NCI-H1092 (cell line): Measurements from ENCODE around the gene ST6GALNAC1.
"Not testable (repeated sequence)": the region's sequence is repeated elsewhere in the genome, so short reads cannot be mapped to it uniquely, and the experiment has no call there.

Source experiments
- DNase-seq: peaks from one replicate; lab custom pipeline; 2025; lab: John Stamatoyannopoulos, UW

The ST6GALNAC1 gene

GRCh38 chr17:76642032-76642561, 1.5 kb downstream of the ST6GALNAC1 start:
- no peak for DNase-seq

- DNase-seq: no peak
Observed at GRCh38 chr17:76641501-76641900, 2.1 kb downstream of the ST6GALNAC1 start.

GRCh38 chr17:76640550-76641380, 2.8 kb downstream of the ST6GALNAC1 start:
- DNase-seq: no peak

GRCh38 chr17:76638263-76638662, 5.3 kb downstream of the ST6GALNAC1 start:
- DNase-seq: no peak

GRCh38 chr17:76636486-76637206, 6.9 kb downstream of the ST6GALNAC1 start:
- not testable (repeated sequence) for DNase-seq

GRCh38 chr17:76635659-76636360, 7.7 kb downstream of the ST6GALNAC1 start:
- DNase-seq: no peak

- no peak for DNase-seq
Observed at GRCh38 chr17:76635039-76635438, 8.5 kb downstream of the ST6GALNAC1 start.

- no peak for DNase-seq
Observed at GRCh38 chr17:76633628-76634328, 9.8 kb downstream of the ST6GALNAC1 start.

- no peak for DNase-seq
Observed at GRCh38 chr17:76631821-76632565, 11.6 kb downstream of the ST6GALNAC1 start.

GRCh38 chr17:76630151-76630550, 13.4 kb downstream of the ST6GALNAC1 start:
- no peak for DNase-seq

- no peak for DNase-seq
Observed at GRCh38 chr17:76627510-76627909, 16.0 kb downstream of the ST6GALNAC1 start.

- DNase-seq: no peak
Observed at GRCh38 chr17:76626442-76626841, 17.1 kb downstream of the ST6GALNAC1 start.

- DNase-seq: no peak
Observed at GRCh38 chr17:76625496-76625895, 18.1 kb downstream of the ST6GALNAC1 start.

GRCh38 chr17:76623271-76624146, 20.0 kb downstream of the ST6GALNAC1 start:
- DNase-seq: peak; percentile 17

GRCh38 chr17:76617838-76618237, 25.7 kb downstream of the ST6GALNAC1 start:
- no peak for DNase-seq

- no peak for DNase-seq
Observed at GRCh38 chr17:76614912-76615617, 28.5 kb downstream of the ST6GALNAC1 start.

GRCh38 chr17:76614064-76614759, 29.3 kb downstream of the ST6GALNAC1 start:
- not testable (repeated sequence) for DNase-seq

- no peak for DNase-seq
Observed at GRCh38 chr17:76612977-76613851, 30.3 kb downstream of the ST6GALNAC1 start.
